GM21737 (cell line): ENCODE measurements around the gene CCNK.

Experiments
- ATAC-seq: cut with Tn5 transposase; IDR thresholded peaks from one replicate; pipeline ENCODE4 v1.9.1; 2021; ENCODE audit warnings: mild to moderate bottlenecking, moderate library complexity; ENCODE audit not compliant: unreplicated experiment

Gene CCNK

DNA sequence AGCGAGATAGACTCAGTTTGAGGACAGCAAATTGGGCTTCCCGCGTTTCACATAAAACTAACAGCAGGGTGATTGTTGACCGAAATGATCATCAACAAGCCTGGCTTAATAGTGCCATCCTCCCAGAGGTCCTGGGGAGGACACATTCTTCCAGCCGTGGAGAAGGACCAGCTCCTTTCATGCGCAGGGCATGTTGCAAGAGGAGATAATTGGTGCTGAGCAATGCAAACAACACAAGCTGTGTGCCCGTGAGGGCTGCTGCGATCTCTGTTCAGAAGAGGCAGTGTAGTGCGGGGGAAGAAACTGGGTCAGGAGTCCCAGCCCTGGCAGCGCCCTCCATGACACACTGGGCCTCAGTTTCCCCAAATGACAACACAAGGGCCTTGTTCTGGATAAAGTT is 68.5 kb downstream of the CCNK start:
- ATAC-seq = no peak

DNA sequence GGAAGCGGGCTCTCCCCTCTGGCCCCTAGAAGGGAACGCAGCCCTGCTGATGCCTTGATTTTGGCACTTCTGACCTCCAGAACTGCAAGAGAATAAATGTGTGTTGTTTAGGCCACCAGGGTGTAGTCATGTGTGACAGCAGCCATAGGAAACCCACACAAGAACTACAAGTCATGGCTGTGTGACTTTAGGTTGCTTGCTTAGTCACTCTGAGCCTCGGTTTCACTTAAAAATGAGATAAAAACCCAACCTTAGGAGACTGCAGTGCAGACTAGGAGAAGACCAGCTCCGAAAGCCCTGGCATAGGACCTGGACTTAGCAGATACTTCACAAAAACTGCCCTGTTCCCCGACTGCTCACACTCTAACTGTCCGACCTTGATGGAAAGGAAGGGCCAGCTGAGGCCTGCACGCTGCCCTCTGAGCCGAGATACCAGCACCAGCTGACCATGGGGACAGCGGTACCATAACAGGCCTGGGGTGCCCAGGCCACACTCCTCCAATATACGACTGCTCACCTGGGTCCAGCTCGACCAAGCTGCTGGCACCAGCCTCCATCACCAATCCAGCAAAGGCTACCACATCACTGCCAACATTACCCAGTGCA is 69.3 kb downstream of the CCNK start:
- ATAC-seq = no peak

DNA sequence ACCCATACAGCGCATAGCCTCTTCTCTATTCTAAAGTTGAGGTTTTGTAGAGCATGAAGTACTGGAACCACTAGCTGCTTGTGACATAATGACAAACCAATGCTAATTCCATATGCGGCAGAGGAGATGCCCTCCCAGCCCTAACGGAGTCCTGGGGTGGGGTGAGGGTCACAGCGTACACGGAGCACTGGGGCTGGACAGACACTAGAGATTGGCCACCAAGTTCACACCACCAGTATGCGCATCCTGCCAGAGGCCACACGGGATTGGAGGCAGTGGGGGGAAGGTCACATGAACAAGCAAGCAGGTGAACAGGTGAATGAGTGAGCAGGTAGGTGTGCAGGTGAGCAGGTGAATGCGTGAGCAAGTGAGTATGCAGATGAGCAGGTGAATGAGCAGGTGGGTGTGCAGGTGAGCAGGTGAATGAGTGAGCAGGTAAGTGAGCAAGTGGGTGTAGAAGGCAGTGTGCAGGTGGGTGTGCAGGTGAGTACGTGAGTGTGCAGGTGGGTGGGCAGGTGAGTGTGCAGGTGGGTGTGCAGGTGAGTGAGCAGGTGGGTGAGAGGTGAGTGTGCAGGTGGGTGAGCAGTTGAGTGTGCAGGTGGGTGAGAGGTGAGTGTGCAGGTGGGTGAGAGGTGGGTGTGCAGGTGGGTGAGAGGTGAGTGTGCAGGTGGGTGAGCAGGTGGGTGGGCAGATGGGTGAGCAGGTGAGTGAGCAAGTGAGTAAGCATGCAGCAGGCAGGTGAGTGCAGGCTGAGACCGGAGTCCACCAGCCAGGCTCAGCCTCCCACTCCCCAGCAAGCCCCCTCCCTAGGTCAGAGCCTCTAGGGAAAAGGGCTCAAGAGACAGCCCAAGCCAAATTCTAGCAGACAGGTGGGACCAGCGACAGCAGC is 70.1 kb downstream of the CCNK start:
- no peak for ATAC-seq

DNA sequence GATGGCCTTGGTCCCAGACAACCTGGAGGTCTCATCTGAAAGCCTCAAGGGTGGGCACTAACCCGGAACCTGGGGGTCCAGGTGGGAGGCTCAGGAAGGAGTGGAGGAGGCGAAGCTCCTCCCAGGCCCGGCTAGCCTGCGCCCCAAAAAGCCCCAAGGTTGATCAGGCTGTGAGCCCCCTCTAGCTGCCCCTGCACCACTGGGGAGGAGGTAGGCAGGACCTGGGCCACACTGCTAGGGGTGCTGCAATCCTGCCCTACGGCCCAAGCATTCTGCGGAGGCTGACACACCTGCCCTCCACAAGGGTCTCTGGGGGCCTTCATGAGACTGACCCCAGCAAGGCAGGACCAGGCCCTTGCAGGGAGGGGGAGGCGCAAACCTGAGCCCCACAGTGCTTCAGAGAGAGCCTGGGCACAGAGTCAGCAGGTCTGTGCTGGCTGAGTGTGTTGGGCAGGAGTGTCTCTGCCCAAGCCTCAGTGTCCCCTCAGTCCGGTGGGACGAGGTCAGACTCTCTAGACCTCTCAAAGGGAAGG is 70.9 kb downstream of the CCNK start:
- no peak for ATAC-seq

DNA sequence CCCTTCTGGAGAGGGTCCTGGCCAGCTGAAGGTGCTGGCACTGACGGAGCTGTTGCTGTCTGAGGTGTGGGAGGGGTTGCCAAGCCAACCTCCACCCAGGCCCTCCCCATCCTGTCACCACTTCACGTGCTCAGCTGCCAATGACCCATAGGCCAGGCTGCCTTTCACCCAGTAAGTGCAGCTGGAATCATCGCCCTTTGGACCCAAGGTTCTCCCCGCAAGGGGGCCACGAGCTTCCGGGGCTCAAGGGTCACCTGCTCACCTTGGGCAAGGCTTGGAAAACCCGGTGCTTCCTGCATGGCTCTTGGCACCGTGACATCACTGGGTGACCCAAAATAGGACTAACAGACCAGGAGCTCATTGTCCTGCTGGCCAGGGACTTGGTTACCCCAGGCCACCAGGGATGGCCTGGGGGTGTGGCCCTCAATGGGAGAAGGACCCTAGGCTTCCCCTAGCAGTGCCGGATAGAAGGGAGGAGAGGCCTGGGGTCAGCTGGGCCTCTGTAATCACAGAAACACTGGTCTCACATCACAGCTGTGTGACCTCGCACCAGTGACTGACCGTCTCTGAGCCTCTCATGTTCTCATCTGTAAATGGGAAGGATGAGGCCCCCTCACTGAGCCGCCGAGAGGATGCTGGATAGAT is 71.5 kb downstream of the CCNK start:
- no peak for ATAC-seq

DNA sequence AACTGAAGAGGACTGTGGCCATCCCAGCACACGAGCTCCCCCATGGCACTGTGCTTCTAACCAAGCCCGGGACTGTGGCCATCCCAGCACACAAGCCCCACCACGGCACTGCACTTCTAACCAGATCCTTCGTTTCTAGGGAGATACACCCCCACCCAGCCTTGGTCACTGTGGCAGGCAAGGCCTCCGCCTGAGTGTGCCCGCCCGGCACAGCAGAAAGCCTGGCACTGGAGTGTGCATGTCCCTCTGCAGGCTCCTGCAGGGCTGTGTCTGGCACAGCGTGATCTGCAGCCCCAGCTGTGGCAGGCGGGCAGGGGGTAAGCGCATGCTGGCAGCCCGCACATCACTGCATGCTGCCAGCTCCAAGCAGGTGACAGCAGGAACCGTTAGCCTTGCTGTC is 73.0 kb downstream of the CCNK start:
- ATAC-seq = no peak

DNA sequence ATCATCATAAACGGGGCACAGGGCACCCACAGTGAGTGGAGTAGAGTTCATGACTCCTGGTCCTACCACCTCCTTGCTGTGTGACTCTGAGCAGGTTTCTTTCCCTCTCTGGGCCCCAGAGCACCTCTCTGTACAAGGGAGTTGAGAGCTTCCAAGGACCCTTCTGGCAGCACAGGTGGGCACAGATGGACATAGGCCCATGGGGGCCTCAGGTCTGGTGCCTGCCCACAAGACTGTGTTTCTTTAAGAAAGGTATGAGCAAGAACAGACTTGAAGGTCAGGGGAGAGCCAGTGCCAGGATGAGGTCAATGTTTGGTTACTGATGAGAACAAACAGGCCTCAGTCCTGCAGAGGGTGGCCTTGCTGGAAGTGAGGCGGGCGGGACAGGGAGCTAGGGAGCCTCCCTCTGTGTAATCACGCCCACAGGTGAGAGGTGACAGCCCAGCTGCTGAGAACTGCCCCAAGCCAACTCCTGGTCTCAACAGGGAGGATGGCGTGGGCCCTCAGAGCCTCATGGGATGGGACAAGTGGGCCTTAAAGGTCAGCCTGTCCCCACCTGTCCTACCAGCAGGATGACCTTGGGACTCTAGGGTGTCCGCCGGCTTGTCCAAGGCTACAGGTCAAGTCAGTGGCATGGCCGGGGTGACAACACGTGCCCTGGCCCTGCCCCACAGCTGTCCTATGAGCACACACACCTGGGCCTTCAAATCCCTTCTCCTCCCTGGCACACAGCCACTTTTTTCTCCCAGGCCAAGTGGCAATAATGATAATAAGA is 73.7 kb downstream of the CCNK start:
- ATAC-seq = no peak

DNA sequence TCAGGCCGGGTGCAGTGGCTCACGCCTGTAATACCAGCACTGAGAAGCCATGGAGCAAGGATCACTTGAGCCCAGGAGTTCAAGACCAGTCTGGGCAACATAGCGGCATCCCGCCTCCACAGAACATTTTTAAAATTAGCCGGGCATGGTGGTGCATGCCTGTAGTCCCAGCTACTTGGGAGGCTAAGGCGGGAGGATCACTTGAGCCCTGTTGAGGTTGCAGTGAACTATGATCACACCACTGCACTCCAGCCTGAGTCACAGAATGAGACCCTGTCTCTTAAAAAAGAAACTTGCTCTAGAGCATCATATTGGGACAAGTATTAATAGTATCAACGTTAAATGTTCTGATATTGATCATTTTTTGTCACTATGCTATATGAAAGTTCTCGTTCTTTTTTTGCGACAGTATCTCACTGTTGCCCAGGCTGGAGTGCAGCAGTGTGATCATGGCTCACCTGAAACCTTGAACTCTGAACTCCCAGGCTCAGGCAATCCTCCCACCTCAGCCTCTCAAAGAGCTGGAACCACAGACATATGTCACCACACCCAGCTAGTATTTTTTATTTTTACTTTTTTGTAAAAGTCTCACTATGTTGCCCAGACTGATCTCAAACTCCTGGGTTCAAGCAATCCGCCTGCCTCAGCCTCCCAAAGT is 75.1 kb downstream of the CCNK start:
- no peak for ATAC-seq

DNA sequence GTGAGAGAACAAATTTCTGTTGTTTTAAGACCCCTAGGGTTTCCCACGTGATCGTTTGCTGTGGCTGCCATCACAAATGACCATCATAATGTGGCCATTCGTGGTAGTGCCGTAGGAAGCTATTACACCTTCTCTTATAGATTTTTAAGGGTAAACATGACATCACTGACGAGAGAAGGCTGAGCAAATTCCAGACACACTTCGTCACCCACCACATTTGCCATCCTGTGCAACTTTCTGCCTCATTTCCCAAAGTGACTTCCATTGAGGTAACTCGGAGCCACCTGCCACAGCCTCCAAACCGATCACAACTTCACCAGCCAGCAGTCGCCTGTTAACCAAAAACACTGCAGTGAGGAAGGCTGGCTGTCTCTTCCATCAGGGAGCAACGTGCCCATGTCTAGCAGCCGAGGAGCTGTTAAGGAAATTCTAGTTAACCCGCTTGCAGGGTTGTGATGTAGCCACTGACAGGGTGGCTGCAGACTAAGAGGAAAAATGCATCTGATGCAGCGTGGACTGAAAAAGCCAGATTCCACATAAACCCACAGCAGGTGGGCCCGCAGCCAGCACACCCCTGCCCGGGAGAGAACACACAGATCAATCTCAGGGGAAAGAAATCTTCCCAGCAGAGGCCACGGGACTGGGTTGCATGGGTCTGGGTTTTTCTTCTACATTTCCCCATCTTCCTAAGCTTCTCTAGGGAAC is 78.2 kb downstream of the CCNK start:
- ATAC-seq = no peak

DNA sequence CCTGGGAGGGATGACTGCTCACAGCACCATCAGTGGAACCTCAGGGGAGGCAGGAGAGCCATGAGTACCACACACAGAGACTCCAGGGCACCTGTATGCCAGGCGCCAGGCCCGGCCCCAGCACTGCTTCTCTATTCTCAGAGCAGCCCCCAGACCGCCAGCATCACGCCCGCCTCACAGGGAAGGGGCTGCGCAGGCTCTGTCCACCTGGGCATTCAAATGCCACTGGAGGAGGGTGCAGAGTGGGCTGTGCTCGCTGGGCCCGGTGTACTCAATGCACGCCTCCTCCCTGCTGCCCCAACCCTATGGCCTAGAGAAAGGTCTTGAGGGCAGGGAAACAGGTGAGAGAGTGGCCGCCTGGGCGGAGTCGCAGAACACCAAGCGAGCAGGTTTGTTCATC is 79.2 kb downstream of the CCNK start:
- ATAC-seq = no peak

DNA sequence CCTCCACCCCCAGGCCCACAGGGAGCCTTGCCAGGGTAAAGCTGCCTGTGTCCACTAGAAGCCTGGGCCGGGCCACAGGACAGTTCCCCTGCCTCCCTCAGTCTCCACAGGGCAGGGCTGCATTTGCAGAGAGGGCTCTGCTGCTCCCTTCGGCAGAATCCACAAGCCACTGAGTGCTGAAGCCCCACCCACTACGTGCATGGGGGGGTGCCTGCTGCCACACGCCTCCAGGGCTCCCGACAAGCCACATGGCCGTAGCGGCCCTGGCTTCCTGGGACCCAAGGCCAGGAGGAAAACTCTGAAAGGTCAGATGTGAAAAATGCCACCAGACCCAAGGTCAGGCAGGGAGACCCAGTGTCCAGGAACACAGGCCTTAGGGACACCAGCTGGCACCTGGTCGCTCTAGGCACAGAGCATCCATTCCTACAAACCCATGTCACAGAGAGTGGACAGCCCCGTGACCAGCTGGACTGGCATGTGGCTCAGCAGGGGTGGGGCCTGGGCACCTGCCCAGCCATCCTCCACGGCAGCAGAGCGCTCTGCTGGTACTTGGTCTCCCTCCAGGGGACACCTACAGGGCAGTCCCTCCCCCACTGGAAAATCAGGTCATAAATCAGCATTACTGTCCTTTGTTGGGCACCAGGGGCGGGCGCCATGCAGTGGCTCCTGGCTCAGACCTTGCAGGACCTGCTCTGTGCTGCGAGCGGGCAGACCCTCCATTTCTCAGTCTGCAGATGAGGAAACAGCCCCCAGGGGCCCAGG is 79.9 kb downstream of the CCNK start:
- ATAC-seq = no peak

DNA sequence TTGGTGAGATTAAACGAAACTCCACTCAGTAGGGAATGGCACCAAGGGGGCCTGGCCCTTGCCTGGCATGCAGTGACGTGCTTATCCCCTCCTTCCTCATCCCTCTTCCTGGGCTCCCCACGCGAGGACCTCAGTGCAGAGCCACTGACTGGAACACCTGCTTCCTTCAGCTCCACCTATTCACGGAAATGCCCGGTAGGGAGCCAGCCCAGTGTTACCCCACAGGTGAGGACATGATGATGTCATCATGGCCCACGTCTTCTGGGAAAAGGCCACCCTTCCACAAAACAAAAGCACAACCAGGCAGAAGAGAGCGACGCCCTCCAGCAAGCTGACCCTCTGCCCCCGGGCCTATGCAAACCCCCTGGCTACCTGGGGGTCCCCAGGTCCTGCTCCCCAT is 80.7 kb downstream of the CCNK start:
- no peak for ATAC-seq
